DND-41 (cell line): Measurements from ENCODE around the gene SMG7.

Experiments used
- EZH2 ChIP-seq: IDR thresholded peaks from 3 replicates; pipeline ENCODE4 v1.6.1; 2012; ENCODE audit warnings: borderline replicate concordance, low read depth, mild to moderate bottlenecking, moderate library complexity, low read length, inconsistent platforms; ENCODE audit not compliant: severe bottlenecking
- TF ChIP-seq, protein P1 (sequence below): IDR thresholded peaks from 2 replicates; pipeline ENCODE4 v1.5.1; 2012; ENCODE audit warnings: borderline replicate concordance, low read length, moderate library complexity, mild to moderate bottlenecking; ENCODE audit not compliant: poor library complexity, severe bottlenecking; ENCODE audit errors: extremely low read depth

DNA sequence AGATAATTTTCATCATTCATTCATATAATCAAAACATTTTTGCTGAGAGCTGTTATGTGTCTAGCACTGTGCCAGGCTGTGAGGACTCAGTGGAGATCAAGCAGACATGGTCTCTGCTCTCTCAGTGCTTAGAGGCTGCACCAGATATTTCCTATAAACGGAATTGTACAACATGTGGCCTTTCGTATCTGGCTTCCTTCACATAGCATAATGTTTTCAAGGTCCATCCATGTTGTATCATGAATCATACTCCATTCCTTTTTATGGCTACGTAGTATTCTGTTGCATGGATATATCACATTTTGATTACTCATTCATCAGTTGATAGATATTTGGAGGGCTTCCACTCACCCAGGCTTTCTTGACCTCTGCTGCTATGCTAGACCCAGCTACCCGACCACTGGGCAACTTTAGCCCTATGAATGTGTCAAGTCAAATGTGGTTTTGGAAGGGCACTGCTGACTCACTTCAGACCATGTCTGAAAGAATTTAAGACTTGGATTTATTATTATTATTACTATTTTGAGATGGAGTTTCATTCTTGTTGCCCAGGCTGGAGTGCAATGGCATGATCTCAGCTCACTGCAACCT is 99.5 kb downstream of the SMG7 start:
- TF ChIP-seq, protein P1, sequence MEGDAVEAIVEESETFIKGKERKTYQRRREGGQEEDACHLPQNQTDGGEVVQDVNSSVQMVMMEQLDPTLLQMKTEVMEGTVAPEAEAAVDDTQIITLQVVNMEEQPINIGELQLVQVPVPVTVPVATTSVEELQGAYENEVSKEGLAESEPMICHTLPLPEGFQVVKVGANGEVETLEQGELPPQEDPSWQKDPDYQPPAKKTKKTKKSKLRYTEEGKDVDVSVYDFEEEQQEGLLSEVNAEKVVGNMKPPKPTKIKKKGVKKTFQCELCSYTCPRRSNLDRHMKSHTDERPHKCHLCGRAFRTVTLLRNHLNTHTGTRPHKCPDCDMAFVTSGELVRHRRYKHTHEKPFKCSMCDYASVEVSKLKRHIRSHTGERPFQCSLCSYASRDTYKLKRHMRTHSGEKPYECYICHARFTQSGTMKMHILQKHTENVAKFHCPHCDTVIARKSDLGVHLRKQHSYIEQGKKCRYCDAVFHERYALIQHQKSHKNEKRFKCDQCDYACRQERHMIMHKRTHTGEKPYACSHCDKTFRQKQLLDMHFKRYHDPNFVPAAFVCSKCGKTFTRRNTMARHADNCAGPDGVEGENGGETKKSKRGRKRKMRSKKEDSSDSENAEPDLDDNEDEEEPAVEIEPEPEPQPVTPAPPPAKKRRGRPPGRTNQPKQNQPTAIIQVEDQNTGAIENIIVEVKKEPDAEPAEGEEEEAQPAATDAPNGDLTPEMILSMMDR = no peak
- no peak for TF ChIP-seq EZH2
